GM19239 (cell line): Measurements from ENCODE around the gene ENC1.
A peak's percentile ranks its signal among the peaks of the same experiment; 100 is the strongest.

Source experiments
- DNase-seq: peaks from one replicate; pipeline ENCODE4 v3.0.0; 2011; ENCODE audit warnings: low spot score; ENCODE audit not compliant: insufficient read length
- FAIRE-seq: peaks from 2 replicates; lab custom pipeline; 2011; peaks lifted over from hg19 to GRCh38; lab: Jason Lieb, UNC

Gene ENC1

GRCh38 chr5:74634611-74635286, 5.8 kb downstream of the ENC1 start:
- FAIRE-seq (no peak), DNase-seq (no peak)

DNA sequence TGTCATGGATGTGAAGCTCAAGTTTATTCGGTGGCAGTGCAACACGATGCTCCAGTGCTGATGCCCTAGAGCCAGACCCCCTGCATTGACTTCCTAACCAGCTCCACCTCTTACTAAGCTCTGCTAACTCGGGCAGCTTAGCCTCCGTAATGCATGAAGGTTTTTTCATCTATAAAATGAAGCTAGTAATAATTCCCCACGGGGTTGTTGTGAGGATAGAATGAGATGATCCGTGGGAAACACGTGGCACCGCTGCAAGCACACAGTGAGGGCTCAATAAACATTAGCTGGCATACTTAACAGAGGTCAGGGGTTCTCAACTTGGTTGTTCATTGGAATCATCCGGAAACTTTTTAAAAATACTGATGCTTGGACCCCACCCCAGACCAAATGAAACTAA, 6.8 kb downstream of the ENC1 start:
- DNase-seq (no peak), FAIRE-seq (no peak)

GRCh38 chr5:74632947-74633356, 7.6 kb downstream of the ENC1 start:
- DNase-seq (no peak), FAIRE-seq (peak; percentile 26)

GRCh38 chr5:74631081-74631953, 9.2 kb downstream of the ENC1 start:
- FAIRE-seq: peak; percentile 96
- DNase-seq: peak; percentile 57

DNA sequence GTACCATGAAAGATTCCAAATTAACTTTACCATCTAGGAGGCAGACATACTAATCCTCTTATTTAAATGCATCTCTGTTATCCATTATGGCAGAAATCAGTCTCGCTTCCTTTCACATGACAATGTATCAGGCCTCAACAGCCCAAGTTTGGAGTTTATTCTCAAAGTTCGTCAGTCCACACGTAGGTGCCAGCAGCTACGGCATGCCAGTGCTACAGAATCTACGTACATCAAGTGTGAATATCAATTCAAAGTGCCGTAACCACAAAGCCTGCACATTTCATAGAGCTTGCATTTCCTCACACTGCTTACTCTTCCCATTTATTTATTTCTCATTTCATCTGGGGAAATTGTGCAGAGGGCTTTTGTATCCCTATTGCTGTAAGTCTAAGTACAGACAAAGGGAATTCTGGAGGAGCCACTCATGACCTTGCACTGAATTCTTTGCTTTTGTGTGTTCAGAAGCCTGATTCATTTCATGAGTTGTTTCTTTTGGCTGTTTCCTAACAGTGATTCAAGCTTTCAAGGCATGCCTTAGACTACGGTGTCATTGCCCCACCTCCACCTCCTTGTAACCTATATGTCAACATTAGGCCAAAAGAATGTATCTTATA, 10.0 kb downstream of the ENC1 start:
- DNase-seq (no peak), FAIRE-seq (no peak)

DNA sequence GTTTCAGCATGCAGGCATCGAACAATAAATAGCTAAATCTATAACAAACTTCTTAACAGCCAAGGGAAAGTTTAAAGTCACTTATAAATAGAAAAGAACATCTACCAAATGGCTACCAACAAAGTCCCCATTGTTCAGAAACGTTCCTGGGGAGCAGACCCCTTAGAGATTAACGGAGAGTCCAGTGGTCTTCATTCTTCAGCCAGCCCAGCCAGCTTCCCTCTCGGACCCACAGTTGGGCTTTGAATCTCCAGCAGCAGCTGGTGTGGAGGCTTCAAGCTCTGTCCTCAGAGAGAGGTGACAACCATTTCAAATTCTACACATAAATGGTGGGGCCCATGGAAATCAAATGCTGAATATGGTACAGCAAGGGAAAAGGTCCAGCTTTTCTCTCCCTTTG, 11.2 kb downstream of the ENC1 start:
- no peak for DNase-seq
- FAIRE-seq: no peak

DNA sequence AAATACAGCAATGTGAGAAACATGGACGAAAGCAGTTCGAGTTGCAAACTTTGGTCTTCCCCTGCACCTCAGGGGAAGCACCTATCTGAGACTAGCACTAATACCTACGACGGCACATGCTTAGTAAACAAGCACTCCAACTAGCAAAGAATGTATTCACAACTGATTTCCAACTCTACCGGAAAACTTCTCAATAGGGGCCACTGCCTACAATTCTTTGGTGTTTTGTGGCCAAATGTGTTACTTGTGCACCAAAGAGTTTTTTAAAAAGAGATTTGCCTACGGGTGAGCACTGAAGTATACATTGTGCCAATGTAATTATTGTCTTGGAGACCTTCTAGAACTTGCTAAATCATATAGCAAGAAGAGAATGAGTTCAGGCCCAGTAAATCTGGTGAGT, 12.2 kb downstream of the ENC1 start:
- DNase-seq: no peak
- FAIRE-seq: no peak

- DNase-seq (no peak), FAIRE-seq (no peak)
Measured at GRCh38 chr5:74627646-74628279, 12.8 kb downstream of the ENC1 start.

GRCh38 chr5:74626386-74627222, 13.9 kb downstream of the ENC1 start:
- FAIRE-seq (no peak), DNase-seq (no peak)

DNA sequence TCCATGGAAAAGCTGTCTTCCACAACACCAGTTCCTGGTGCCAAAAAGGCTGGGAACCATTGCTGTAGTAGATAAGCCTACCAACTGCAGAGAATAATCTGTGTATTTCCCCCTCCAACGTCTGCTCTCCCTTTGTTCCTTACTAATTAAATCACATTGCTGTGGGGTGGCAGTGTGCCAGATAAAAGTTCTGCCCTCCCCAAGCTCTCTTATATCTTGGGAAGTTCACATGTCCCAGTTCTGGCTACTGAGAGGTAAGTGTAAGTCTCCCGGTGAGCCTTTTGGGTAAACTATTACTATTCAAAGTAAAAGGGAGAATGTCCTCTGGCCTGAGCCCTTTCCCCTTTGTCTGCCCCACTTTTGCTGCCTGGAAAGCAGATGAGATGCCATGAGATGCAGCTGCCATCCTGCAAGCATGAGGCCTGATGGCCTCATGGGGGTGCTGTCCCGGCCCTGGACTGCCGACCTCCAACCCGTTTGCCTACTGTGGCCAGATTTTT, 14.7 kb downstream of the ENC1 start:
- no peak for FAIRE-seq
- no peak for DNase-seq

- no peak for FAIRE-seq
- no peak for DNase-seq
Measured at GRCh38 chr5:74624931-74625505, 15.5 kb downstream of the ENC1 start.

DNA sequence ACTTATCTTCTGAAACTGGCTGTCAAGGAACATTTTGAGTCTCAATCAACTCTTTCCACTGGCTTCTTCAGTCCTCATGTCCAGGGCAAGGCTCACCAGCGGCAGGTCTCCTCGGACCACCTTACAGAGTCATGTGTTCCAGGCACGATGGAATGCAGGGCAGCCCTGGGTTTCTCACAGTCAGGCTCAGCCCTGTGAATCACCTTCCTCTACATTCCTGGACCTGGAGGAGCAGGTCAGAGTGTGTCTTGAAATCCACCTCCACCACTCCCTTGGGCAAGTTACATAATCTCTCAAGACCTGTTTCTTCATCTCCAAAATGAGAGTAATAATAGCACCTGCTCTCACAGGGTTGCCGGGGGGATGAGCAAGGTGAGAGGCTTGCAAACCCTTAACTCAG, 16.0 kb downstream of the ENC1 start:
- FAIRE-seq (no peak), DNase-seq (no peak)

GRCh38 chr5:74623748-74624408, 16.6 kb downstream of the ENC1 start:
- no peak for DNase-seq
- no peak for FAIRE-seq

- FAIRE-seq: no peak
- no peak for DNase-seq
Measured at GRCh38 chr5:74623006-74623611, 17.4 kb downstream of the ENC1 start.

- no peak for DNase-seq
- FAIRE-seq: no peak
Measured at GRCh38 chr5:74622122-74622521, 18.4 kb downstream of the ENC1 start.

GRCh38 chr5:74621492-74621891, 19.0 kb downstream of the ENC1 start:
- DNase-seq (no peak), FAIRE-seq (no peak)

DNA sequence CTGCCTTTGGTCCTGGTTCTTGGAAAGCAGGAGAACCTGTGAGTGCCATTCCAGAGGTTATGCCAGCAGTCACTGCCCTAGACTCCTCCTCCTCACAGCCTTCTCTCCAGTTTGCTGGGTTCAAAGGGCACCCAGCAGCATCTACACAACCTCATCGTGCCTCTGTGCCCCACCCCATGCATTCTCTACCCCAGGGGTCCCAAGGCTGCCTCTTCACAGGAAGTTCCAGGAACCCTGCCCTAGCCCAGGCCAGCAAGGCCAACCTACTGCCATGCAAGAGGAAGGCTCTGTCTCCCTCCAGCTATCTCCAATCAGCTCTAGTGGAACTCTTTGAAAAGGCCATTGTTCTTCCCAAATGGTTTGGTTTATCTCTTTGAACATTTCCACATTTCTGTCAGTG, 21.2 kb downstream of the ENC1 start:
- no peak for DNase-seq
- FAIRE-seq: no peak

- no peak for DNase-seq
- FAIRE-seq: no peak
Measured at GRCh38 chr5:74618106-74618505, 22.4 kb downstream of the ENC1 start.
